HG03378 (cell line): ENCODE measurements around the gene MXI1.

ENCODE experiments used
- ATAC-seq: cut with Tn5 transposase; IDR thresholded peaks from one replicate; pipeline ENCODE4 v1.9.1; 2021; ENCODE audit warnings: mild to moderate bottlenecking, moderate library complexity; ENCODE audit not compliant: unreplicated experiment

Gene MXI1

DNA sequence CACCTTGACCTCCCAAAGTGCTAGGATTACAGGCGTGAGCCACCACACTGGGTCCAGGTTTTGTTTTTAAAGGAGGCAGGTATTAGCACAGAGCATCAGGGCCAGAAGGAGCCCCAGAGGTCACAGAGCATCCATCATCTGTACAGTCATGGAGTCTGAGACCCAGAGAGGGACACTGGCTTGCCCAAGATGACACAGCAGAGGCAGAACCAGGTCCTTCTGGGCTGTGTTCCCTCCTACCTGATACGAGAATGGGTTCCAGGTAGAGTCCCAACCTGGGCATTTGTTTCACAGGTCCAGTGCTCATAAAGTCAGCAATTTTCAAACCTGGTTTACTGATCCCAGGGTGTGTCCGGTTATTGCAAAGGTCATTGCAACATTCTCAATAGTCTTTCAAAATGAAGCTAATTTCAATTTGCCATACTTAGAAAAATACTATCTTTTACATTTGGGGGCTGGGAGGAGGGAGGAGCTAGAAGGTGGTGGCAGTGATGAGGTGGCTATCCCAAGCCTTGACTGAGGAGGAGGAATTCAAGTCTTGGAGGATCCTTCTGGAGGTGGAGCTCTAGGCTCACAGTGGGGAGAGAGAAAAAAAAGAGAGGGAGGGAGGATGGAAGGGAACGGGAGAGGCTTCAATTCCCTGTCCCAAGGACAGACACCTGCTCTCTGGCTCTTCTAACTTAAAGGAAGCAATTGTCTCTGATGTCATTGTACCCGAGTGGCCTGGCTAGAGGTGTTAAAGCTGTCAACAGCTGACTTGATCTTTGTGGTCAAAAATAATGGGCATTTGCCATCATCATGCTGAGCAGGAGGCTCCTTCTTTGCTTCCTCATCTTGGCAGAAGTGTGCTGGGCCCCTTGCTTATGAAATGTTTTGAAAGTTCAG is 8.1 kb downstream of the MXI1 start:
- ATAC-seq = no peak

DNA sequence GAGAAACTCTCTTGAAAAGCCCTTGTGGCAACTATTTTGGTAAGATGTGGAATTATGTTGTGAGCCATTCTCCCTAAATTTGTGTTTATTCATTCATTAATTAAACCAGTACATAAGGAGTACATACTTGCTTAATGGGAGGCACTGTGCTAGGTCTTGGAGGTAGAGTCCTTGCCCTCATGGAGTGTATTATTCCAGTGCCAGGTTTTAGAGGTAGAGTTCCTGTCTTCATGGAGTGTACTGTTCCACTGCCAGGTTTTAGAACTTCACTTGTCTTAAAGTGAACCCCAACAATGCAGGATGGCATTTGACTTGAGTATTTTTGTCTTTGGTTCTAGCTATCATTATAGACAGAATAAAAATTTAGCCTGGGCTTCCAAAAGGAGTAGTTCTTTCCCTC is 8.8 kb downstream of the MXI1 start:
- no peak for ATAC-seq

DNA sequence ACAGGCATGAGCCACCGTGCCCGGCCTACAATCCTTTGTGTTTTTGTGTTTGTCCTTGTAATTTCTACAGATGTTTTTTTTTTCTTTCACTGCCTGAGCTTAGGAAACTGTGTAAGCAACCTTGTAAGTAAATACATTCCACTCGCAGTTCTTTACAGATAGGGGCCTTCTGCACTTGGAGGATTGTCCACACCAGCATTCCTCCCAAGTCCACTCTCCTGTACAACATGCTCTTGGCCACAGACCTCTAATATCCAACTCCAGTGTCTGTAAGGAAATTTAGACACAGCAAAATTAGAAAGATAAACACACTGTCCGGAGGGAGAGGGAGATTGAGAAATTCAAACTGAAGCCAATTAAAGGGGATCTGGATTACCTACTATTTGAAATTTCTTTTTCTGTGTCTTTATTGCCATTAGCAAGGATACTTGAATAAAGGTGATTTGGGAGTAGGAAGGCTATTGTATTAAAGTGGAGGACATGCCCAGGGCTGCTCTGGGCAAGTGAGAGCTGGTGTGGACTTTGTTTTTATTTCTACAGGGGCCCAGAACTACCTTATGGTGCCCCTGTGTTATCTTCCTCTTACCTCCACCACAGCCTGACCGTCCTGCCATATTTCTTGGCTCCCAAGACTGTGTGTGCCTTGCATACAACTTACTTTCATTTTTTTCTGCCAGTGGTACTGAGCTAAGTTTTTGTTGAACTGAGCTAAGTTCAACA is 9.7 kb downstream of the MXI1 start:
- ATAC-seq = no peak

DNA sequence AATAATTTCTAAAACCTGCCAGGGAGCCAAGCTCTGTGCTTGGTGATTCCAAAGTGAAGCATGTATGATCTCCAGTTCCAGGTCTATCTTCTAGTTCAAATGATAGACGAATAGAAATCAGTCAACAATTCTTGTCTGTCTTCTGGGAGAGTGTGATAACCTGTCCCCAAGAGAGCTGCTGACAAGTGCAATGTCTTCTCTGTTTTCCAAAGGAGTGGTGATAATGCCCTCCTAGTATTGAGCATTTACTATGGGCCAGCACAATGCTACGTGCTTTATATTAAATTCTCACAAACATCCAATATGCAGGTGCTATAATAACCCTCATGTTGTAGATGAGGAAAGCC is 10.2 kb downstream of the MXI1 start:
- no peak for ATAC-seq

DNA sequence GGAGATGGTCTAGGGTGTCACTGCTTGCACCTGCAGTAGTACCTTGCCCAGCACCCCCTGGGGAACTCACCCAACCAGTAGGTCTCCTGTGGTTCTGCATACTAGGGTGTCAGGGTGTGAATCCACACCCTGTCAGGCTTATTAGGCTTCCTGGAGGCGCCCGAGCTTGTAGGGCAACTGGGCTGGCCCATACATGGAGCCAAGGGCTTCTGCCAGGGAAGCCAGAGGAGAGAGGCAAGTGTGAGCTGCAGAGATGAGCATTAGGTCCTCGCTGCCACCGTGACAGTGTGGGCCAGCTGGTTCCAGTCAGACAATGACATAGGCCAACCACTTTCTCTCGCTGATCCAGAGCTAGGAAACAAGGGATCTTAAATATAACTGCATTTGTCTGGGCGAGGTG is 11.2 kb downstream of the MXI1 start:
- ATAC-seq = no peak

DNA sequence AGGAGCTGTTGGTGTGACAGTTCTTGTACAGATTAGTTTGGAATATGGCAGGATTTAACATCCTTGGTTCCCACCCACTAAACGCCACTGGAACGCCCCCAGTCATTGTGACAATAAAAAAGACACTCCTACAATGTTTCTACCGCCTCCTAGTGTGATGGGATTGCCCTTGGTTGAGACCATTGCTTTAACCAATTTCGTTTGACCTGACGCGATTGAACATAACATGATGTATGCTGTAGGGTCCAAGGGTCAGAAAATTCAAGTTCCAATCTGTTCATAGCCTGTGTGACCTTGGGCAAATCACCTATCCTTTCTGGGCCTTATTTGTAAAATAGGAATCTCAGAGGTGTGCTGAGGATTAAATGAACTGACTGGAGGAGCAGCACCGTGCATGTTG is 12.5 kb downstream of the MXI1 start:
- ATAC-seq = no peak

DNA sequence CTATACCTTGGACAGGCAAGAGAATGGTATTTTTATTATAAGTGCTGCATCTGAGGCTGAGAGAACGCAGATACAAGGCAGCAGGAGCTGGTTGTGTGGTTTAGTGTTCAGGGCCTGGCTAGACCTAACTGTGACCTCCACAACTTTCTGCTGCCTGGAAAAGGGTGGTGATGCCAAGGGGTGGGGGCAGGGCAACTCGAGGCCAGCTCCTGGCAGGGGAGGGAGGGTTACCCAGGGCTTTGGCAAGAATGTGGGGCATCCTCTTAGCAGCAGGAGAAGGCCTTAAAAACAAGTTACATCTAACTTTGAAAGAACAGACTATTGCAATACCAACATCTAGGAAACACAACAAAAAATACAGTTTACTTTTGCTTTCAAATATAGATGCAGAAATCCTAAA is 13.0 kb downstream of the MXI1 start:
- ATAC-seq = no peak

DNA sequence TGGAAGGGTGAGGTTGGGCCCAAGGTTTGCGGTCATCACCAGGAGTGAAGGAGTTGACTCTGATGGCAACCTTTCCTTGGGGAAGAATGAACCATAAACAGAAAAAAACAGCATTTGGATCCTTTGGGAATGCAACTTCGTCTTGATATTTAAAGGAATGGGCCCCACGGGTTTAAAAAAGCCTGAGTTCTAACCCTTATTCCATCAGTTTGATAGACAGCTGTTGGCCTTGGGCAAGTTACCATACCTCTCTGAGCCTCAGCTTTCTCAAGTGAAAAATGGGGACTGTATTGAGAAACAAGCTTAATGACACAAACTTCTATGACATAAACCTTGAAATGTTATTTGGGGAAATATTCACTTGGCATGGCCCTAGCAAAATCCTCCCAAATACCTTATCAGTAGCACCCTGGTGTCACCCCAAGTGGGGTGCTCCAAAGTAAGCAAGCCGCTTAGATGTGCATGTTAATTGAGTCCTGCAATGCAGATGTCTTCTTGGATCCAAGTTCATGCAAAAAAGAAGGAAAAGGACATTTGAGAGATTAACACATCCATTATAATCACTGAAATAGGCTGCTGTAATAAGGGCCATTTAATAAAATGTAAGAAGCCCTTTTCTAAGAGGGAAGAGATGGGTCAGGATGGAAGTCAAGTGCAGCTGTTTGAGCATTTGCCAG is 13.8 kb downstream of the MXI1 start:
- ATAC-seq = no peak

DNA sequence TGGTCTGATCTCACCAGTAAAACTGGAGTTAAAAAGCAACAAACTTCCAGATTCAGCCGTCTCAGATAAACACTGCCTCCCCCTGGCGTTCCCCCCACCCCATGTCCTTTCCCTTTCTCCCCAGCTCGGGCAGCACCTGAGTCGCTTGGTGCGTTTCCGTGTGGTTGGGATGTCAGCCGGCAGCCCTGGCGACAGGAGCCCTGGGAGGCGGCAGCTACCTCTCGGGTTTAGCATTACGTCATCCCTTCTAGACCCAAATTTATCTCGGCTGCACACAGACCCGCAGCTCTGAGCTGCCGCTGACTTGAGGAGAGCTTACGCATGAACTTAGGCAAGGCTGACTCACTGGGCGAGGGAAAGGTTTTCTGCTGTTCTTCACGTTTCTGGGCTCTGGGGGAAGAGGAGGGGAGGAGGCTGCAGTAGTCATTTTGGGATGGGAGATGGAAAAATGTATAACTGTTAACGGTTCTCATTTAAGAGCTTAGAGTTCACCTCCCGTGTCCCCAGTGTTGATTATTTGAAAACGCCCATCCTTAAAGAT is 14.4 kb downstream of the MXI1 start:
- ATAC-seq = peak; percentile 77

DNA sequence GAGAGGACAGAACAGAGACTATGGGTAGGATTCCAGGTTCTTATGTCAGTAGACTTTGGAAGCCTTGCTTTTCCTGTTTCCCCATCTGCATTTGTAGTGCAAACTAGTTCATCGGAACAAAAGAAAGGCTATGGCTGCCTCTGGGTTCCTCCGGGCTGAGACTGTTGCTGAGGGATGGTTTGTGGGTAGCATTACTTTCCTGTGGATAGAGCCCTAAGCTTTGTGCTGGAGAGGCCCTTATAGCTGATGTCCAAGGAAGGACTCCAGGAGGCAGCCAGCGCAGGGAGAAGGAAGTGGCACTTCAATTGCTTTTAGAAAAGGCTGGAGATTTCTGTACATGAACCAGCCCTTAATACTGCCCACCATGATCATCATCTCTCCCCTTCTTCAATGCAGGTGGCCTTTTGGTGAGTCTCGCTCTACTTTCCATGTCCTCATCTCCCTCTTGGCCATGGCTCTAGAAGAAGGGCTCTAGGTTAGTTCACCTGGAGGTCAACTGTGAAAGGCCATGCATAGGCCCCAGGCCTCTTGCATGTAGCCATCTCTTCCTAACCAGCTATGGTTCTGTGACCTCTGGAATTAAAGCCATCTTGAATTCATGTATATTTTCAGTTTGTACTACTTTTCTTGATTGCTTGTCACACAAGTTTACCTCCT is 15.4 kb downstream of the MXI1 start:
- no peak for ATAC-seq

DNA sequence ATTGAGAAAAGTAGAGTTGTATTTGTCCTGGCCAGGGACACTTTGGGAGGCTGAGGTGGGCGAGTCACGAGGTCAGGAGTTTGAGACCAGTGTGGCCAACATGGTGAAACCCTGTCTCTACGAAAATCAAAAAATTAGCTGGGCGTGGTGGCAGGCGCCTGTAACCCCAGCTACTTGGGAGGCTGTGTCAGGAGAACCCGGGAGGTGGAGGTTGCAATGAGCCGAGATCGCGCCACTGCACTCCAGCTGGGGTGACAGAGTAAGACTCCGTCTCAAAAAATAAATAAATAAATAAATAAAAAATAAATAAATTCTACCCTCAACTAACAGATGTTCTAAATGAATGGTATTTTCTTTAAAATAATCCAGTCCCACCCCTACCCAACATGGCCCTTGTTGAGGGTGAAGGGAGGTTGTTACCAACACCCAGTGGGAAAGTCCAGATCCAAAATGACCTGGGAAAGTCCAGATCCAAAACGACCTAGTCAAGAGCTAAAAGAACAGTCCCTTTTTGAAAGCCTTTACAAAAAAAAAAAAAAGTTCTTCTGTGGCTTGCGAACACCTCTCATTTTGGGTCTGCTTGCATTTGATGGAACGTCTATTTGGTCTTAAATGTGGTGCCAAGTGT is 16.0 kb downstream of the MXI1 start:
- ATAC-seq = no peak

DNA sequence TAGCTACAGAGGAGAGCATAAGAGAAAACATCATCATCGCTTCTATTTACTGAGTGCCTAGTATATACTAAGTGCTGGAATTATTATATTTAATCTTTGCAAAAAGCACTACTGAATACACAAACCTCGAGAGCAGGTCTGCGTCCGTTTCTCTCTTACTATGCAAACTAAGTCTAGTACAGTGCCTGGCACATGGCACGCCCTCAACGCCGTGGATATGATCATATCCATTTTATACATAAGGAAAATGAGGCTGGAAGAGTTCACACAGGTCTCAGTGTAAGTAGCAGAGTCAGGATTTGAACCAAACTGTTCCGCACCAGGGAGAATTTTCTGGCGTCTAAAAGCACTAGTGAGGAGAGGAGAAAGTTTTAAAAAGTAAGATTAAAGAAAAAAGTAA is 17.6 kb downstream of the MXI1 start:
- ATAC-seq = no peak

DNA sequence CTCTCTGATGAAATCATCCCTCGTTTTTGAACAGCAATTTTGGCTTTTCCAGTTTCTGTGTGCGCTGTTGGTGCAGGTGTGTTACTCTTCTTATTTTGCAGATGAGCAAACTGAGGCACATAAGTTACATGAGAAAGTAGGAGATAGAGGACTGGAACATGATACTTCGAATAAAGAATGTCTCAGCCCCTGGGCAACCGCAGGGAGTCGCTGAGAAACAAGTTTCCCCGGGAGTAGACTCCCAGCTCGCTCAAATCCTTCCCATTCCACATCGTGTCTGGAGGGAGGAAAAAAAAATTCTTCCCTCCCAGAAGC is 18.0 kb downstream of the MXI1 start:
- no peak for ATAC-seq

DNA sequence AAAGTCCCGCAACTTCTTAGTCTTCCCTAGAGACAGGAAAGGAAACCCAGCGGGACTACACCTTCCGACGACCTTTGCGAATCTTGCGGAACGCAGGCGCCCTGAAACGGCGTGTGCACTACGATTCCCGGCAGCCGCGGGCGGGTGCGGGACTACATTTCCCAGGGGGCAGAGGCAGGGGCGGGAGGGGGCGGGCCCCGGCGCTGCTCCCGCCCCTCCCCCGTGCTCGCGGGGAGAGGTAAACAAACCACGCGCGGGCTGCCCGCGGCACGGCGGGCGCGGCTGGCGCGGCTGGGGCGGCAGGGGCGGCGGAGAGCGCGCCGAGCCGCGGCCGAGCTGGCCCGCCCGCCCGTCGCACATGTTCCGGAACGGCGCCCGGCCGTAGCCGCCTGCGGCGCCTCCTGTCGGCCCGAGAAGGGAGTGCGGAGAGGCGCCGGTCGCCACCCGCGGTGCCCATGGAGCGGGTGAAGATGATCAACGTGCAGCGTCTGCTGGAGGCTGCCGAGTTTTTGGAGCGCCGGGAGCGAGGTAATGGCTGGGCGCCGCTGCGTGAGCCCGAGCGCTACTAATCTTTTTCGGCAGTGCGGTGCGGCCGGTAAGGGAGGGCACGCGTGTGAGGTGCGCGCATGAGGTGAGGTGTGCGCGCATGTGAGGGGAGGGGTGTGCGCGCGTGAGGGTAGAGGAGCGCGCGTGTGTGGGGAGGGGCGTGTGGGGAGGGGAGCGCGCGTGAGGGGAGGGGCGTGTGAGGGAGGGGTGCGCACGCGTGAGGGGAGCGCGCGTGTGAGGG is 18.5 kb downstream of the MXI1 start:
- ATAC-seq = peak; percentile 66

DNA sequence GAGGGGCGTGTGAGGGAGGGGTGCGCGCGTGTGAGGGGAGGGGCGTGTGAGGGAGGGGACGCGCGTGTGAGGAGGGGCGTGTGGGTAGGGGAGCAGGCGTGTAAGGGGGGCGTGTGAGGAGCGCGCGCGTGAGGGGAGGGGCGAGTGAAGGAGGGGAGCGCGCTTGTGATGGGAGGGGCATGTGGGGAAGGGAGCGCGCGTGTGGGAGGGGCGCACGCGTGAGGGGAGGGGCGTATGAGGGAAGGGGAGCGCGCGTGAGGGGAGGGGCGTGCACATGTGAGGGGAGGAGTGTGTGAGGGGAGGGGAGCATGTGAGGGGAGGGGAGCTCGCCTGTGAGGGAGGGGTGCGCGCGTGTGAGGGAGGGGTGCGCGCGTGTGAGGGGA is 19.1 kb downstream of the MXI1 start:
- no peak for ATAC-seq

DNA sequence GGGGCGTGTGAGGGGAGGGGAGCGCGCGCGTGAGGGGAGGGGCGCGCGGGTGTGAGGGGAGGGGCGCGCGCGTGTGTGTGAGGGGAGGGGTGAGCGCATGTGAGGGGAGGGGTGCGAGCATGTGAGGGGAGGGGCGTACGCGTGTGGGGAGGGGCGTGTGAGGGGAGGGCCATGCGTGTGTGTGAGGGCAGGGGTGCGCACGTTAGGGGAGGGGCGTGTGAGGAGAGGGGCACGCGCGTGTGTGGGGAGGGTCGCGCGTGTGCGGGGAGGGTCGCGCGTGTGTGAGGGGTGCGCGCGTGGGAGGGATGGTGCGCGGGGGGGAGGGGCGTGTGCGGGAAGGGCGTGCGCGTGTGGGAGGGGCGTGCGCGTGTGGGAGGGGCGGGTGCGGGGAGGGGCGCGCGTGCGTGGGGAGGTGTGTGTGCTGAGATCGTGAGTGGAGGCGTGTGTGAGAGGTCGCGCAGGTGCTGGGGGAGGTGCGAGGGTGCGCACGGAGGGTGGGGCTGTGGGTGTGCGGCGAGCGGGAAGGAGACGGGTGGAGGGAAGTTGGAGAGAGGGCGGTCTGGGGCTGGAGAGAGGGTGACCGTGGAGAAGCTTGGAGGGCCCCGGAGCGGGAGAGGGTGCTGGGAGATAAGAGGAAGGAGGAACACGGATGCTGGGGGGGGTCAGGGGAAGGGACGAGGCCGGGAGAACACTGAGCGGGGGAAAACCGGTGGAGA is 19.7 kb downstream of the MXI1 start:
- no peak for ATAC-seq

DNA sequence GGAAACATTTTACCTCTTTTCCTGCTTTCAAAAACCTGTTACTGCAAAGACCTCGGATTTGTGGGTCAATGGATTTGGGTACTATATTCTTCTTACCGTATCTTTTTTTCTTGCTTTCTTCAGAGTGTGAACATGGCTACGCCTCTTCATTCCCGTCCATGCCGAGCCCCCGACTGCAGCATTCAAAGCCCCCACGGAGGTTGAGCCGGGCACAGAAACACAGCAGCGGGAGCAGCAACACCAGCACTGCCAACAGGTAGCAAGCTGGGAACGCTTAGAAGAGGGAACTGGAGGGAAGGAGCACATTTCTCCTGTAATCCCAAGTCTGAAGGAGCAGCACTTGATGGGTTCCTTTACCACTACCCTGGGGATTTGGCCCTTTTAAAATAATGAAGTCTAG is 20.7 kb downstream of the MXI1 start:
- no peak for ATAC-seq

DNA sequence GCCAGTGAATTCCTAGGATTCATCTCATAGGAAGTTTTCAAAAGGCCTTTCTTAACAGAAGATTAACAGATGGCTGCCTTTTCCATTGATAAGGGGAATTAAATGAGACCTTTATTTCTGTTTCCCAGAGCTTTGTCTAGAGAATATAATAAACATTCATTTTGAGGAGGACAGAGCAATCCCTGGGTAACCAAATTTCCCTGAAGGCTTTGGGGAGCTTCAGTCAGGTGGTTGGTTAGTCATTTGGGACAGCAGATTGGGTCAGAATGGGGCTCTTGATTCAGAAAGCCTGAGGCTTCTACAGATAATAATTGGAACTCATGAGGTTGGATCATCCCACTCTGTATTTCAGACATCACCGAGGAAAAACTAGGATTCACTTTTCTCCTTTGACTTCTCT is 21.8 kb downstream of the MXI1 start:
- ATAC-seq = no peak

DNA sequence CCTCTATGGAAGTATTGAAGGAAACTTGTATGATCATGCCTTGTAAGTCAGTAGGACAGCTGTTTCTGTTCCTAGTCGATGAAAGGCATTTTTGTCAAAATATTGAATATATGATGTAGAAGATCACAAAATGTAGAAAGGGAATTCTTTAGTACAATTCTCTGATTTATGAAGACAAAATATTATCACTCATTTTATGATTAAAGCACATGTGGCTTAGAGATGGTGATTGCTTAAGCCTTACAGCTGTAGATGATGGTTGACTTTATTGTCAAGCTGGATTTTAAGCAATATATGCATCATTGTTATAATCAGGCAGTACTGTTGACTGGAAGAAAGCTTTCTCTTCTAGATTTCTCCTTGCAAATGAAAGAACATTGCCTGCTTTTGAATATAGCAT is 26.4 kb downstream of the MXI1 start:
- no peak for ATAC-seq
